ENCODE data around the gene CBX1. TPM values are rescaled to one million over a fixed set of nuclear protein-coding genes. Genes with fewer than 3 reads are reported as not detected.

Gene CBX1
- 54.5 and 65.0 TPM in 2 replicates for total RNA-seq (2014; rRNA removed; shearing (Covaris generic))

DNA sequence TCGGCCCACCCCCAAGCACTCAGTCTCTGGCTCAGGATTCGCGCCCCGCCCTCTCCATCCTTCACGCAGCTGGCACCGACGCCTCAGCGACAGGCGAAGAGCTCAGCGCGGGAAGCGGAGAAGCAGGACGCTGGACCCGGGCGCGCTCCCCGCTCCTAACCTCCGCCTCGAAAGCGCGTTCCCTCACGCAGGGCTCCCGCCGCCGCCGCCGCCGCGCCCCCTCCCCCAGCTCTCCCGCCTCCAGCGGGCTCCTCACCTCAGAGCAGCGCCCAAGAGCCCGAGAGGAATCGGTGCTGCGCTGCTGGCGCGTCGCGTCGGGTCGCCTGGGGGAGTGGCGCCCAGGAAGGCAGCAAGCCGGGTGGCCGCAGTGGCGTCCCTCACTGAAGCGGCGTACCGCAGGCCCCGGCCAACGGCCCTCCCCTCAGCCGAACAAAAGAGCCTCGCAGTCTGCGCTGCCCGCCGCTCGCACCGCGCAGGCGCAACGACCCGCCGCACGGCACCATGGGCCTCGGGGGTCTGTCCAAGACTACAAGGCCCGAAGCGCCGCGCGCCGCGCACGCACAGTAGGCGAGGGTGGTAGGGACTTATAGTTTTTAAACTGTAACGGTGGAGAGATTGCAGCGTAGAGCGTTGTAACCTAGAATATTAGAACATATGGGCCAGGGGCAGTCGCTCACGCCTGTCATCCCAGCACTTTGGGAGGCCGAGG, at the start of gene CBX1:
CBX1 (minus strand) TSS at position 467 of the 709 bp plus-strand sequence. CDS start 24,474 bp downstream, outside the sequence.
- in situ Hi-C loops (cut with HindIII; ENCODE audit: low sequenced_read_pairs), result no loop called here
- DNase-seq (ENCODE audit: low spot score), result peak; percentile 91

DNA sequence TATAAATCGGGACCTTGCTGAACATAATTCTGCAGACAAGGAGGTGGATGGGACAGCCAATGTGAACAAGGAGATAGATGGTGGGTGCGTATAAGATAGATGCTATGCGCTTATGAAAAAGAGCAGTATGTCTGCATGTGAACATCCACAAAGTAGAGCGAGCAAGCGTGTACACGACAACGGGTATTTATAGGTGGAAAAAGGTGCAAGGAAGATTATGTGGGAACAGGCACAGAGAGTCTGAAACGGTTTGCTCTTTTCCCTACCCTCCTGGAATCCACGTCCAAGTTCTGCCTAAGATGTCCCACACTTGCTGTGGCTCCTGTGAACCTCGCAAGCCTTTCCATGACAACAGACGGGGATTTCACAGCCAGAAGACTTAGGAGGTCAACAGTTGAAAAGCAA, 49.3 kb upstream of the CBX1 start:
- in situ Hi-C loops (cut with HindIII; ENCODE audit: low sequenced_read_pairs), result no loop called here

DNA sequence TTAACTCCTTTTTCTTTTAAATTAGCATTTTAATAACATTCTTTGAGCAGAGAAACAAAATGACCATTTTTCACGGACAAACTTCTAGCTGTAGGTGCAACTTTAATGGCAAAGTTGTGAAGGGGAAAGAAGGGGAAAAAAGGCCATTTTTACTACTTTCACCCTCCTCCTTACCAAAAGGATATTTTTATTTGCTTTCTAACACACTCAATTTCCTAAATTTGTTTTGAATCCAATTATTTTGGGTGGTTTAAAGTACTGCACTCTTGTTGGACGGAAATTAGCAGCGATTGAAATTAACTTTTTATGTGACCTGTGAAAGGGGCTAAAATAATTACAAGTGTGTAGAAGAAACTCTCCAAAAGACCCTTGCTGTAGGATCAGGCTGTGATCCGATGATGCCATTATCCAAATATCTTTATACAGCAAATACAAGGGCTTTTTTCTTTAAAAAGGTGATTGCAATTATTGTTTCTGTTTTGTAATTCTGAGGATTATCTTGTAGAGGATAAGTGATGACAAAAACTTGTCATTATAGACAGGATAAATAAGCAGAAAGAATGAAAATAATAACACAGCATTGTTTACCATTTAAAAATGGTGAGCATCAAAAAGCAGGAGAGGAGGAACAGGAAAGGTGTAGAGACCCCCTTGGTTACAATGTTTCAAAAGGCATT, 48.6 kb upstream of the CBX1 start:
- DNase-seq (ENCODE audit: low spot score), result no peak
- in situ Hi-C loops (cut with HindIII; ENCODE audit: low sequenced_read_pairs), result no loop called here

More for the DNA sequence above, 49.3 kb upstream of the CBX1 start:
- no peak for DNase-seq (ENCODE audit: low spot score)

DNA sequence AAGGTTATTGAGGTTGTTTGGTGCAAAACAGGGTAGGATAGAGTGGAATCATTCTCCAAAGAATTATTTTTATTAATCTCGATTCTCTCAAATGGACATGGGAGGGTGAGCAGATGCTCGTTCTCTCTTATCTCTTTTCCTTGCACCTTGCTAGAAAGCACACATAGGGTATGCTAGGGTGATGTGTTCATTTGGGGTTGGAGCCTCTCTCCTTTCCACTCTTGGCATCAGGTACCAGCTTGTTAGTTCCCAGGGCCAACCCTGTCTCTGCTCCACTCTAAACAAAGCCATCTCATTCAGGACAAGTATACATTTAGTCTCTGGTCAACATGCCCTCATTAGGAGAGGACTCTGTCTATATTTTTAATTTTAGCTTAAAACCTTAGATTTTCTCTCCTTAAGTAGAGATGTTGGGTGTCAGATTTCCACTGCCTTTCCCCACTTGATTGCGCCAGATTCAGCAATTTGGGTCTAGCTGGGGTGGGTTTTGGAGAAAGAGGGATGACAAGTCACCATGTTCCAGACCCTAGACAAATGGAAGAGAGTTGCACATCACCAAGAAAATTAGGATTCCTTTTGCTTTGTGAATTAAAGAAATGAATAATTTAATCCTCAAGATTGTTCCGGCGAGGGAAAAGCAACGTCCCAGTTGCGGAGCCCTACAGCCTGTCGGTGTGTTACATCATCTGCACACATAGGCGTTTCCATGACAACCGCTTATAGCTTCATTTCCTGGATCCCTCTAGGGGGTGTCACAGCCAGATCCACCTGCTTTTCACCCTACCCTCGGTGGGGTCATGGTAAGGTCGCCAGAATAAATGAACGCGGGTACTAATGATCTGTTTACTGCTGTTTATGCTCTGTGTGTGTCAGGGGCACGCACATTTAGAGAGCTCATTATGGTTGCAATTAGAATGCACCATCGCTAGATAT, 47.8 kb upstream of the CBX1 start:
- in situ Hi-C loops (cut with HindIII; ENCODE audit: low sequenced_read_pairs), result no loop called here
- no peak for DNase-seq (ENCODE audit: low spot score)

DNA sequence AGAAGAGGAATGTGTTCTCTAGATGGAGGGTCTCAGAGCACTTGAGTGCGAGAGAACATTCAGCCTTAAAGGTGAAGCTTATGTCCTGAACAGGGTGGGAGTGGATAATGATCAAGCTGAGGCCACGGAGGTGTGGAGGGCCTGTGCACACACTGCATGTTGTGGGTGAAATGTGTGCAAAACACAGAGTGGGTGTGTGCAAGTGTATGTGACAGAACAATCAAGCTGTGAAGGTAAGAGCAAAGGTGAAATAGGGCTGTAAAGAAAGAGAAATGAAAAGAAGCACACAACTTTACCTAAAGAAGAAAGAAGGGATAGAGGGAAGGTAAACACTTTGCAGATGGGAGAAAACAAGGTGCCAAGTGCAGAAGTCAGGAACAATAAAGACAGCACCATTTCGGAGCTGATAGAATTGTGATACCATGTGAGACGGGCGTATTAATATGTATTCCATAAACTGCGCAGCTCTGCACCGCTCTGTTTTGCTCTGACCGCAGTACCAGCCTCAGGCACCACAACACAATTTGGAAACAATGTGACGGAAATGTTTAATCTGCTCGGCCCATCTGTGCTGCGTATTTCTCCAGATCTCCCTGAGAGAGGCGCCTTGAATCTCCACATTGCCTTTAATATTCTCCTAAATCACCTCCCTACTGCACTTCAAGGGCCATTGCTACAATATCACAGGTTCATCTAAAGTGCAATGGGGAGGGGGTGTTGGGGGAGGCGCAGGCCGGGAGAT, 46.9 kb upstream of the CBX1 start:
- in situ Hi-C loops (cut with HindIII; ENCODE audit: low sequenced_read_pairs), result no loop called here
- DNase-seq (ENCODE audit: low spot score), result no peak

DNA sequence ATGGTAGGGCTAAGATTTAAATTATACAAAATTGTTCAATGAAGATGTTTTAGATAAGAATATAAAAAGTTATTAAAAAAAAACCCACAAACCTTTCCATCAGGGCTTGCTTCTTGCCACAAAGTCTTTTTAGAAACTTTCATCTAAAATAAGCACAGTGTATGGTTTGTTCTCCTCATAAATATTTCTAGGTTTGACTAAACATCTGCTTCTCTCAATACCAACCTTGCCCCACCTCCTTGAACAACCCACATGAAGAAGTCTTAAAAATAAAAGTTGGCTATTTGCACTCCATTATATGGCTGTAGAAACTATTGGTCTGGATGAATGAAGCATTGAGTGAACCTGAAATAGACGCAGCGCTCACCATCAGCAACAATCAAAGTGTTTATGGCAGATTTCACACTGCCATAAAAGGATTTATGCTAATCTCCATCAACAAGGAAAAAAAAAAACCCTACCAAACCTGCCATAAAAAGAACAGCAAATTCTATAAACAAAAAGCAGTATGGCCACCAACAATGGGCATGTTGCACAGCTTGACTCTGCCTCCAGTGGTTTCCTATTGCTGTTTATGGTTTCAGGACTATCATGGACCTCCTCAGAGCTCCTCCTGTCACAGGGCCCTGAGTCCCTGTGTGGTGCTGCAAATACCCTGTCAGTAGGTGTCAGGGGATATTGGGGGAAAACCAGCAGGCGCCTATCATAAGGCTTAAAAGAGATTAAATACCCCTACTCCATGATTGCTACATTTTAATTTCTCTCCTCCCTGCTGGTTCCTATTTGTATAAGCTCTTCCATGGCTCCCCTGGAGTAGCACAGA, 43.9 kb upstream of the CBX1 start:
- in situ Hi-C loops (cut with HindIII; ENCODE audit: low sequenced_read_pairs), result no loop called here
- DNase-seq (ENCODE audit: low spot score), result no peak

DNA sequence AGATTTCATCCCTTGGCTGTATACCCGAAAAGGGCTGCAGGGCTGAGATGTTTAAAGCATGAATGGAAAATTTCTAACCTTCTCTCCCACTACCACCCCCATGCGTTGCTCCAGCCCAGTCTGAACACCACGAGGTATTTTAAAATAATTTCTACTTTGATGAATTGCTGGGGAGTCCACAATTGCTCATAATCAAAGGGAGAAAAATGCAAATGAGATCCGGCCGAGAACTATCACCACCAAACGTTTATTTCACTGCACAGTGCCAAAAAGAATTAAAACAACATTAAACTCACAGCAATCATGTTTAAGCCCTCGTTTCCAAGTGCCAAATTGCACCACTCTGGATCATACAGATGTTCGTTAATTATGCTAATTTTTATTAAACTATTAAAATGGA, 43.0 kb upstream of the CBX1 start:
- in situ Hi-C loops (cut with HindIII; ENCODE audit: low sequenced_read_pairs), result no loop called here
- DNase-seq (ENCODE audit: low spot score), result no peak

DNA sequence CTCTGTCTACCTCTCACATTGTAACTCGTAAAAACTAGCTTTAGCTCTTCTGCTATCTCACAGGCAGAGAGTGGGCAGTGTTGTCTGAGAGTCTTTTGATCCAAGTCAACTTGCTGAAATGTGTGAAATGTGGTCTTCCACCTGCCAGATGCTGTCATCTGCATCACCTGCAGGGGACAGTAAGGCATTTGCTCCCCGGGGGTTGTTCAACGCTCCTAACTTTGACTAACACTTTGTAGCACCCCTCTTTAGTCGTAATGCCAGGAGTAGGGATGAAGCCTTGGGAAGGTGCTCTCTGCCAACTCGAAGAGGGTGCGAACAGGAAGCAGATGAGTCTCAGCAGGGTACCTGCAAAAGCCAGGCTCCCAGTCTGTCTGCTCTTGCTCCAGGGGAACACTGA, 42.4 kb upstream of the CBX1 start:
- in situ Hi-C loops (cut with HindIII; ENCODE audit: low sequenced_read_pairs), result no loop called here
- no peak for DNase-seq (ENCODE audit: low spot score)

DNA sequence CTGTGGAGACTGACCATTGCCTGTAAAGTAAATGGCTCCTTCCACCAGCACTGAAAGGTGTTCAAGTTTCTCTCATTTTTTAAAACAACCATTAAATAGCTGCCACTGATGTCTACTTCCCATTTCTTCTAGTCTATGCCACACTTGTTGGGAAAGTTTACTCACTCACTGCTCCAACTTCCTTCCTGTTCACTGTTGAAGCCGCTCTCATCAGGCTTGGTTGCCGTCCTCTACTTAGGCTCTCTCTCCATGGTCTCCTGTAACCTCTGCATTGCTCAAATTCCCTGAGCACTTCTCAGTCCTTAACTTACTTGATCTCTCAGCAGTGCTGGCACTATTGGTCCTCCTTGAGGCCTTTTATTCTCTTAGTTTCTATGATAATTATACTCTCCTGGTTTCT, 38.7 kb upstream of the CBX1 start:
- in situ Hi-C loops (cut with HindIII; ENCODE audit: low sequenced_read_pairs), result no loop called here
- no peak for DNase-seq (ENCODE audit: low spot score)

DNA sequence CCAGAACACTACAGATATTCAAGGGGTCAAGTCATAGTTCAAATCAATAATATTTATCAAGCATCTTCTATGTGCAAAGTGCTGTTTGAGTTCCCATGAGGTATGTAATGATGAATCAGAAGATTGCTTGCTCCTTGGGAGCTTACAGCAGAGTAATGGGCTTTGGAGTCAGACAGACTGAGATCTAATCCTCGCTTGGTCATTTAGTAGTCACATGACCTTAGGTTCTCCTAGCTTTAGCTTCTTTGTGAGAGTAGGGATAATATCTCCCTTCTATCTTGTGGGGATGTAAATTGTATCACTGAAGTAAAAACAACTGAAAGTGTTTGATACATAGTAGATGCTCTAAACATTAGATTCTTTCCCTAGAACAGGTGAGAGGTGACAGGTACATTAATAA, 36.4 kb upstream of the CBX1 start:
- in situ Hi-C loops (cut with HindIII; ENCODE audit: low sequenced_read_pairs), result no loop called here
- no peak for DNase-seq (ENCODE audit: low spot score)

DNA sequence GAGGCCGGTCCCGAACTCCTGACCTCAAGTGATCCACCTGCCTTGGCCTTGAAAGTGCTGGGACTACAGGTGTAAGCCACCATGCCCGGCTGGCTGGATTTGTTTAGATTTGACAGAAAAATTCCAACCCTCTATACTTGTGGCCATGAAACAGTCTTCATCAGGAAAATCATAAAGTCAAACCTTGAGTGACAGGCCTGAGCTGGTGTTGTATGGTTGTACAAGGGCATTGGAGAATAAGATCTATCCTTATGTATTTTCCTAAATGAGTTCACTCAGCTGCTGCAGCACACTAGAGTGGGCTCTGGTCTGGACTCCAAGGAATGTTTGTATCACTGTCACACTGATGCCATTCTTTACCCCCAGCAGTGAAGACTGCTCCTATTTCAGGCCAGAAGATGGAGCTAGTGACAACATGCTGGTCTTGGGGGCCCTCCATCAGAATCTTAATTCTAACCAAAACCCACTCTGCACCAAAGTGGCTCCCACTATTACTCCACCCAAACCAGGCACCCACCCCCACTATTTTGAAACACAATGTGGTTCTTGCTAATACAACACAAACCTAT, 33.7 kb upstream of the CBX1 start:
- no peak for DNase-seq (ENCODE audit: low spot score)
- in situ Hi-C loops (cut with HindIII; ENCODE audit: low sequenced_read_pairs), result no loop called here

DNA sequence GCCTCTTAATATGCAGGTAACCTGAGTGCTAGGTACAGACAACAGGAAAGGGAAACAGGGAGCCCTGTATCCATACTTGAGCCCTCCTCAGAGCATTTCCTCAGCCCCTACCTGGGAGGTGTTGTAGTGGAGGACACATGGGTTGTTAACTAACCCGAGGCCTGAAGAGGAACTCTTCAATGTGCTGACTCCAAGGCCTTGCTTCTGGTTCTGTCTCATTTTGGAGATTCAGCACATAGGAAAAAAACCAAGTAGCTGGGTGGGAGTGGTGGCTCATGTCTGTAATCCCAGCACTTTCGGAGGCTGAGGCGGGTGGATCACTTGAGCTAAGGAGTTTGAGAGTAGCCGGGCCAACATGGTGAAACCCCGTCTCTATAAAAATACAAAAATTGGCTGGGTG, 31.1 kb upstream of the CBX1 start:
- no peak for DNase-seq (ENCODE audit: low spot score)
- in situ Hi-C loops (cut with HindIII; ENCODE audit: low sequenced_read_pairs), result no loop called here

DNA sequence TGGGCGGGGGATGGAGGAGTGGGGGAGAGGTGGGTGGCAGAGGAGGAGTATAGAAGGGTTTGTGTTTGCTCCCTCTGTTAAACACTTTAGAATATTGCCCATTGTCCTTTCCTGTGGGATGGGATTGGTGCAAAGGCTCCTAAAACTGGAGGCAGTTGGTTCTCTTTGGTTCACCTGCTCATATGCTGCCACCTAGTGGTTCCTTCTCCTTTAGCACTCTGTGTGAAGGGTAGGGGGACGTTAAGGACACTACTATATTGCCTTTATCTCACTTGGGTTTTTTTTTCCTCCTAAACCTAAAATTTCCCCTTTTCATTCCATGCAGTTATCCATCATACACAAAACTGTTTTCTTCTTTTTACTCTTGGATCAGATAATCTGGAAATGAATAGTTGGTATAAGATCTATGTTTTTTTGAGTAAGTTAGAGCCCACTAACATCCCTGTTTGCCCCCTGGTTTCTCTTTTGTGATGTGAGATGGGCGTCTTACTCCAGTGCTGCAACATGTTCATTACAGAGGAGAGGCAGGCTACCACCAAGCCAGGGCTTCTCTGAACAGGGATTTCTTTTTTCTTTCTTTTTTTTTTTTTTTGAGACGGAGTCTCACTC, 30.0 kb upstream of the CBX1 start:
- peak; percentile 79 for DNase-seq (ENCODE audit: low spot score)
- in situ Hi-C loops (cut with HindIII; ENCODE audit: low sequenced_read_pairs), result no loop called here

DNA sequence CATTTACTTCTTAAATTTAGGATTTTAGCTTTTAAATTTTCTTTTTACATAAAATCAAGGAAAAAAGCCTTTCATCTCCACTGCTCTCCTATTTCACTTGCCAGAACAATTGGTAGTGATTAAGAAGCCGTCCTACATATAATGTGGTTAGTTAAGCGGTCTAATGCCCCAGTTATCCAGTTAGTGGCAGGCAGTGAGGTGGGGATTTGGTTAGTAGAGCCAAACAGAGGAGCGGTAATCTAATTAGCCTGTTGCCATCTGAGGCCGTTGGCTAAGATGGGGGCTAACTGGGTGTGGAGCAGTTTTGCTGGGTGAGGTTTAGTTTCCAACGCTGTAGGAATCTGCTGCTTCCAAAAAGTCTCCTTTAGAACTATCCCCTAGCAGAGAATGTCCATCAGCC, 28.7 kb upstream of the CBX1 start:
- DNase-seq (ENCODE audit: low spot score), result no peak

DNA sequence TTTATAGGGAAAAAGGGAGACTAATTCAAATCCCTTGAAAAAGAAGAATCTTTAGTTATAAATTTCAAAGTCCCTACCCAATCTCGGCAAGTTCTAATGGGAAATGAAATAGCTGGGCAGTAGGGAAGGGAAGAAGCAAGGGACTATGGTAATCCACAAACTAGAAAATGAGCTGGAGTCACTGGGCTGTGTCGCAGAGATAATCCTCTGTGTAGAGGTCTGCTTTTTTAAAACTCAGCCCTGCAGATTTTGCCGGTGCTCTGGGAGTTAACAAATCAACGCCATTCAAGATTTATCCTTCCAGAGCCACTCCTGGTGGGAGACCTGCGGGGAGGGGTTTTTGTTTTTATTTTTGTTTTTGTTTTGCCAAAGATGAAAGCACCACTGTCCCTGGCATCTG, 27.1 kb upstream of the CBX1 start:
- DNase-seq (ENCODE audit: low spot score), result no peak
- in situ Hi-C loops (cut with HindIII; ENCODE audit: low sequenced_read_pairs), result no loop called here

More for the DNA sequence above, 28.7 kb upstream of the CBX1 start:
- in situ Hi-C loops (cut with HindIII; ENCODE audit: low sequenced_read_pairs), result no loop called here

DNA sequence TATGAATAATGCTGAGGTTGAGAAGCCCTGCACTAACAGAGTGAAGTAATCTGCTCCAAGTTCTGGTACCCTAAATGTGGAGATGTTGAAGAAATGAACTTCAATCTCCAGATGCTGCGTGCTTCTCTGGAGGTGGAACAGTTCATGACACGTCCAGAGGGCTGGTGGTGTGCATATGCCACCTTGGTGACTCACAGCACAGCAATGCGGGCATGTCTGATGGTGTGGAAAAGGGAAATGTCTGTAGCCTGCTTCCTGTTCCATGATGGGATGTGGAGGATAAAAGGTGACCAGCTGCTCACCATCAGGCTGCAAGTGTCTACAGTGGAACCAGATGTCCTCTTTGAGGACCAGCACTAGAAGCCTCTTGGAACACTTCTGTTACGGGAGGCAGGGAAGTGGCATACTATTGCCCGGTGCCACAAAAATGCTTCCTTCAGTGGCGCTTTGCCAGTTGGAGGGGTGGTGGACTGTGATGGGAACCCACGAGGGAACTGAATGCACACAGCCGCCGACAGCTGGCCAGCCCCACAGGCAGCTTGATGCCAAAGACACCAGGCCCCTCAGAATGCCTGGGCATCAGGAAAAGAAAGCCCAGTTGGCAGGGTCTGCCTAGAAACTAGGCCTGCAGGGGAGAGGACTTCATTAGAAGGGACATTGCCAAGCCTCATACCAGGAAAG, 26.2 kb upstream of the CBX1 start:
- in situ Hi-C loops (cut with HindIII; ENCODE audit: low sequenced_read_pairs), result no loop called here
- no peak for DNase-seq (ENCODE audit: low spot score)

DNA sequence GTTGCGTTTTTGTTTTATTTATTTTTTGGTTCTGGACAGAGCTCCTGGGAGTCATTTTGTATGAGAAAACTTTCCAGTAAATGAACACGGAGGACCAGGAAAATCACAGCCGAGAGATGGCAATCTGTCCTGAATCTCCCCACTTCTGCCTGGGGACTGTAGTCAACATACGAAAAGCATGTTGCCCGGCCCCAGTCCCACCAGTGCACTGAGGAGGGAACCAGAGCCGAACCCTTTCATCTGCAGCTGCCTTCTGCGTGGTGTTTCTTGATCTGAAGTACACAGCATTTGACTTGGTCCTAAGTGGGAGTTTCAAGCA, 25.2 kb upstream of the CBX1 start:
- no peak for DNase-seq (ENCODE audit: low spot score)
- in situ Hi-C loops (cut with HindIII; ENCODE audit: low sequenced_read_pairs), result no loop called here
